ENCODE data around the gene C1orf185. TPM values are rescaled to one million over a fixed set of nuclear protein-coding genes. Genes with fewer than 3 reads are reported as not detected.
A peak's percentile ranks its signal among the peaks of the same experiment; 100 is the strongest.
"Not testable (repeated sequence)": the region's sequence is repeated elsewhere in the genome, so short reads cannot be mapped to it uniquely, and the experiment has no call there.

C1orf185 gene
- not detected in 2 replicates for total RNA-seq

- DNase-seq, result no peak
These were observed at the start of gene C1orf185 for GRCh38 chr1:51101976-51102375. C1orf185 (plus strand) TSS chr1:51102228; CDS start chr1:51102234, 6 bp downstream.

GRCh38 chr1:51058858-51059257, 43.2 kb upstream of the C1orf185 start:
- DNase-seq, result peak; percentile 46

DNA sequence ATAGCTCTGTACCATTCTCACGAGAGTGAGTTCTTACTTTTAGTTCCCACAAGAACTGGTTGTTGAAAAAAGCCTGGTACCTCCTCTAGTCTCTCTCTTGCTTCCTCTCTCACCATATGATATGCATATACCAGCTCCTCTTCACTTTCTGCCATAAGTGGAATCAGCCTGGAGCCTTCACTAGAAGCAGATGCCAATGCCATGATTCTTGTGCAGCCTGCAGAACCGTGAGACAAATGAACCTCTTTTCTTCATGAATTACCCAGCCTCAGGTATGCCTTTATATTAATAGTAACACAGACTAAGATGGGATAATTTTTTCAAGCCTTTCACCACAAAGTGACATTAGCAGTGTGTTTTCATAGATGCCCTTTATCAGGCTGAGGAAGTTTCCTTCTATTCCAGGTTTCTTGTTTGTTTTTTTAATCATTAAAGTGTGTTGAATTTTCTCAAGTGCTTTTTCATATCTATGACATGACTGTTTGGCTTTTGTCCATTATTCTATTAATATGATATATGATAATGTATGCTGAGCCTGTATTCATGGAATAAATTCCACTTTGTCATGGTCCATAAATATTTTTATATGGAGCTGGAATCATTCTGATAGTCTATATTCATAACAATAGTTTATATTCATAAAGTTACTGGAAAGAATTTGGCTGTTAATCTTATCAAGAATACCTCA, 40.7 kb upstream of the C1orf185 start:
- no peak for DNase-seq

DNA sequence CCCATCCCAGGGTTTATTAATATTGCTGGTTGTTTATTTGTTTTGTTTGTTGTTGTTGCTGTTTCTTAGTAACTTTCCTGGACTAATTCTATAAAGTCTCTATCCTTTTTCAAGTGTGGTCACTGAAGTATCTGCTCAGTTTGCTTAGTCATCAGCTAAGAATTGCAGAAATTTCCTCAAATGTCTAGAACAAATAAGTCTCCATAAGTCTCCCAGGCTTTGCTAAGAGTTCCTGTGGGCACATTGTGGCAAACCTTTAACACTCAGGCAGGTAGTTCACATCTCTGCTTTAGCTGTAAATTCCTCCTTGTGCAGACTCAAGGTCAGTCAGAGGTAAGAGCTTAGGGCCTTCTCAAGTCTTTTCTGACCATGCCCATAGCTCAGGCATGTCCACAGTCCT, 38.9 kb upstream of the C1orf185 start:
- peak; percentile 71 for DNase-seq

DNA sequence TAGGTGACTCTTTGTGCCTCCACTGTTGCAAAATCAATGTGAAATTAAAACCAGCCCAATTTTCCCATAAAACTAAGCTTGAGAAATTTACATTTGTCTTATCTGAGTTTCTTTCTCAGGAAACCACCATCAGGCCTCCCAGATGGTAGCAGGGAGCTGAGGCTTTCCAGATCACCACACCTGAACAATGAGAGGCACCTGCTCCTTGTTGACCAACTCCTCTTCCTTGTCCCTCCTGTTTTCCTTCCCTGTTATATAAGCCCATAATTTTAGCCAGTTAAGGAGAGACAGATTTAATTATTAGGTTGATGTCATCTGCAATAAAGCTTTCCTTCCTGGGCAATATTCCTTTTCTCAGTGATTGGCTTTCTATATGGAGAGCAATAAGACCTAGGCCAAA, 32.0 kb upstream of the C1orf185 start:
- DNase-seq, result no peak

- no peak for DNase-seq
These were observed 31.4 kb upstream of the C1orf185 start for GRCh38 chr1:51070640-51071039.

- DNase-seq, result no peak
These were observed 30.6 kb upstream of the C1orf185 start for GRCh38 chr1:51071291-51072042.

DNA sequence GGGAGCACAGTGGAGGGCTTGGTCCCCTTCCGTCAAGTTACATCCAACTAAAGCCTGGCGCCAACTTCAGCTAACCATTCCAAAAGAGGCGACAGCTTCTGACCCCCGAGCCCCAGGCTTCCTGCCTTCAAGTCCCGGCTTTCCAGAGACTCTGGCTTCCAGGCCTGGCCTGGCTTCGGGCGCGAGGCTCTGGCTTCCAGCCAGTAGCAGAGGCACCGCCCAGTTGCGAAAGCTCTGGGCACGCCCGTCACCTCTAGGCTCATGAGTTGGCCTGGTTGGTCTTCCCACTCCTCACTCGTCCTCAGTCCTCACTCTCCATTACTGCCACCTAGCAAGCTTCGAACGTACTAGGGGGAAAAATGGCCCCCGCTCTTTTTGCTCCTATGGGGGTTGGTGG, 30.0 kb upstream of the C1orf185 start:
- no peak for DNase-seq

GRCh38 chr1:51072651-51073050, 29.4 kb upstream of the C1orf185 start:
- DNase-seq, result no peak

DNA sequence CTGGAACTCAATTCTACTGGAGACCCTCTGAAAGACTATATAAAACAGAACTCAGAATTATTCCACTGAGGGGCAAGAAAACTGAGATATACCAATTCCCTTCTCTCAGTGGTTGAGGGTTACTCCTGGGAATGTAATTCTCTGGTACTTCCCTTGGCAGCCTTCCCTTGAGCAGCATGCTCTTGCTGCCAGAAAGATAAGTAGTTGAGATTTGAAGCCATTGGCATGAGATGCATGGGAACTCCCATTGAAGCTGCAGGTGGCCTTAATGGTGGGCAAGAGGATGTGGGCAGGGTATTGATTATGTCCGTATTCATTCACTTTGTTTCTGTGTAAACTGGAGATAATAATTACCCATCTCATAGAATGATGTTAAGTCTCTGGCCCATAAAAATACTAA, 28.6 kb upstream of the C1orf185 start:
- DNase-seq, result no peak

GRCh38 chr1:51086496-51087271, 15.3 kb upstream of the C1orf185 start:
- no peak for DNase-seq

- peak; percentile 4 for DNase-seq
These were observed 13.6 kb upstream of the C1orf185 start for GRCh38 chr1:51088474-51088873.

DNA sequence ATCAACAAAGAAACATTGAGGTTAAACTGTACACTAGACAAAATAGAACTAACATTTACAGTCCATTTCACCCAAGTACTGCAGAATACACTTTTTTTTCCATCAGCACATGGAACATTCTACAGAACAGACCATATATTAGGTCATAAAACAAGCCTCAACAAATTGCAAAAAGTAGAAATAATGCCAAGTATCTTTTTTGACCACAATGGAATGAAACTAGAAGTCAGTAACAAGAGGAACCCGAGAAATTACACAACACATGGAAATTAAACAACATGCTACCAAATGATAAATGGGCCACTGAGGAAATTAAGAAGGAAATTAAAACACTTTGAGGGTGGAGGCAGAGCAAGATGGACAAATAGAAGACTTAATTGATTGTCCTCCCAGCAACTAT, 8.4 kb upstream of the C1orf185 start:
- no peak for DNase-seq

DNA sequence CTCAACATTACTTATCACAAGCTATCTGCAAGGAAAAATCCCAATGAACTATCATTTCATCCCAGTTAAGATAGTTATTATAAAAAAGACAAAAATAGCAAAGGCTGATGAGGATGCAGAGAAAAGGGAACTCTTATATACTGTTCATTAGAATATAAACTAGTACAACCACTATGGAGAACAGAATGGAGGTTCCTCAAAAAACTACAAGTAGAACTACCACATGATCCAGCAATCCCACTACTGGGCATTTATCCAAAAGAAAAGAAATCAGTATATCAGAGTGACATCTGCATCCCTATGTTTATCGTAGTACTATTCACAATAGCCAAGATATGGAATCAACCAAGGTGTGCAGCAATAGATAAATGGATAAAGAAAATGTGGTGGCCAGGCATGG, 4.9 kb upstream of the C1orf185 start:
- no peak for DNase-seq

DNA sequence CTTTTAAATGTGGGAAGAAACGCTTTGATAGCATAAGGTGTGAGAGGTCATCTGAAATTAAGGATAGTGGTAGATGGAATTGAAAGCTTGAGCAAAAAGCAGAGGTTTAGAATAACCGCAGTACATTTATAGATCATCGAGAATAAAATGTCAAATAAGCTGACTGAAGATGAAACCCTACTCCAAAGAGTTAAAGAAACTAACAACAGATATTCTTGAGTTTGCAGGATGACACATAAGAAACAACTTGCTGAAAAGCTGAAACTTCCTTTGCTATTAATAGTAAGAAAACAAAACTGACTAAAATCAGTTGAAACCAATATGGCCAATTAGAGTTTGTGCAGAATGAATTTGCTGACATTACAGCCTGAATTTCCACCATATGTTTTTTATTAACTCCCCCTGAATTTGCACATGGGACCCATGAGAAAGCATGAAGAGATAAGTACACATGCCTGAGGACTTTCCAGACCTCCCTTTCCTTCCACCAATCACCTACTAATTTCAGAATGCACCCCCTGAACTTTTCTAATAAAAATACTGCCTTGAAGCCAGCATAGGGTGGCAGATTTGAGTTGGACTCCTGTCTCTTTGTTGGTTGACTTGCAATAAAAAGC, 1.7 kb upstream of the C1orf185 start:
- no peak for DNase-seq

DNA sequence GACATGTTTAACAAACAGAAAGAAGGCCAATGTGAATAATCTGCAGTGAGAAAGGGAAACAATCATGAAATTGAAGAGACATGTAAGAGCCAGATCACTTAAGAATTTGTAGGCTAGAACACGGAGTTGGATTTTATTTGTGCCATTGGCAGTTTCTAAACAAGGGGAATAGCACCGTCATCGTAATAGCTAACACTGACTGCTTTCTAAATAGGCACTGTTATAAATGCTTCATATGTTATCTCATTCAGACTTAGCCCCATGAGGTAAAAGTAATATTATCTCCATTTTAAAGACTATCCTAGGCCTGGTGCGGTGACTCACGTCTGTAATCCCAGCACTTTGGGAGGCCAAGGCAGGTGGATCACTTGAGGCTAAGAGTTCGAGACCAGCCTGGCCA, 12.1 kb downstream of the C1orf185 start:
- DNase-seq, result no peak

- no peak for DNase-seq
These were observed 13.8 kb downstream of the C1orf185 start for GRCh38 chr1:51115714-51116404.

DNA sequence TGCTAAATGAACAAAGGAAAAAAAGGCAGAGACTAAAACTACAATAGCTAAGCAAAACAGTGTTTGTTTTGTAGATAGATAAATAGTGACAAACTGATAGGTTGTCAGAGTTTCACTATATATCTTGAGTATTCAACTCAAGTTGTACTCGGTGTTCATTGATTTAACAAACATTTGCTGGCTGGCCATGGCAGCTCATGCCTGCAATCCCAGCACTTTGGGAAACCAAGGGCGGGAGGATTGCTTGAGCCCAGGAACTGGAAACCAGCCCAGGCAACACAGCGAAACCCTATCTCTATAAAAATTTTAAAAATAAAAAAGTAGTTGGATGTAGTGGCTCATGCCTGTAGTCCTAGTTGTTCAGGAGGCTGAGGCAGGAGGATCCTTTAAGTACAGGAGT, 17.3 kb downstream of the C1orf185 start:
- DNase-seq, result no peak

GRCh38 chr1:51120629-51121028, 18.6 kb downstream of the C1orf185 start:
- DNase-seq, result no peak

DNA sequence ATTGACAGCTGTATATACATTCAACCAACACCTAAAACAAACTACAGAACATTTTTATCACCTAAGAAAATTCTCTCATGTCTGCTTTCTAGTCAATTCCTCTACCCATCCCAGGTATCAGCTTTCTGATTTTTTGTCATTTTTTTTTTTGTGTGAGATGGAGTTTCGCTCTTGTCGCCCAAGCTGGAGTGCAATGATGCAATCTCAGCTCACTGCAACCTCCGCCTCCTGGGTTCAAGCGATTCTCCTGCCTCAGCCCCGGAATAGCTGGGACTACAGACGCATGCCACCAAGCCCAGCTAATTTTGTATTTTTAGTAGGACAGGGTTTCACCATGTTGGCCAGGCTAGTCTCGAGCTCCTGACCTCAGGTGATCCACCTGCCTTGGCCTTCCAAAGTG, 25.1 kb downstream of the C1orf185 start:
- DNase-seq, result not testable (repeated sequence)

DNA sequence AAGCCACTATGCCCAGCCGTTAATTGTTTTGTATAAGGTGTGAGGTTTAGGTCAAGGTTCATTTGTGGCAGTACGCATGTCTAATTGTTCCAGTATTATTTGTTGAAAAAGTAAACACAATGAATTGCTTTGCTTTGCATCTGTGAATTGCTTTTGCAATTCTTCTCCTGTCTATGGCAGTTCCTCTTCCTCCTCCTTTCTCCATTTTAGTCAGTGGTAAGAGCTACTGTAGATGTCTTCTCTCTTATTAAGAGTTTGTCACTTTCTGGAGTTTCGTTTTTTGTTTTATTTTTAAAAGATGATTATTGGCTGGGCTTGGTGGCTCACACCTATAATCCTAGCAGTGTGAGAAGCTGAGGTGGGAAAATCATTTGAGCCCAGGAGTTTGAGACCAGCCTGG, 29.2 kb downstream of the C1orf185 start:
- DNase-seq, result no peak

- no peak for DNase-seq
These were observed 31.0 kb downstream of the C1orf185 start for GRCh38 chr1:51133045-51133444.

Data from dermis blood vessel endothelial cell (primary cell).